ENCODE measurements around the gene GRIK3.

Gene GRIK3

DNA sequence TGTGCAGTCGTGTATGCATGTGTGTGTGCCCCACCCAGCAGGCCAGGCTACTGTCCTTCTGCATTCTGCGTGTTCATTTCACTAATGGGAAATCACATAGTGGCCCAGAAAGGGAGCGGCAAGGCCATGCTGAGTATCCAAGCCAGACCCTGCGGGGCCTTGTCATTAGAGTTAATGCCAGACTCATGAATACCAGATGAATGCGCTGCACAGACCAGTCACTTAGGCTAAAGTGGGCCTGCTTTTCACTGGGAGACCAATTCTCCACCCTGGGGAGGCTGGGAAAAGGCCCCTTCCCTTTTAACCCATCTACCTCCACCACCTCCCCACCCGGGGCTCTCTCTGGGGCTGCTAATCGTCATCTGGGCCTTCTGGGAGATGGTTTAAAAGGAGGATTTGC is 17.0 kb upstream of the GRIK3 start:
- H3K9ac ChIP-seq (ENCODE audit: low read length): no peak overlapping the region
- no peaks in the 10 kb centered on the region for H3K36me3 ChIP-seq (replicated peaks; ENCODE audit: low read depth, low read length)

GRCh38 chr1:37047542-37047941 is 13.2 kb upstream of the GRIK3 start:
- Histone ChIP-seq H4K20me1 (ENCODE audit: insufficient read depth, low read length) (no peaks in the 10 kb centered on the region), H3K4me2 (ENCODE audit: low read length) (no peak overlapping the region), H3K27ac (ENCODE audit: low read length) (no peak overlapping the region), H3K4me3 (ENCODE audit: low read length) (no peak overlapping the region), H3K9ac (ENCODE audit: low read length) (no peak overlapping the region), H3K36me3 (replicated peaks; ENCODE audit: low read depth, low read length) (no peaks in the 10 kb centered on the region), H2AFZ (ENCODE audit: low read depth, low read length) (no peak overlapping the region), H3K4me1 (ENCODE audit: low read length) (no peaks in the 10 kb centered on the region), H3K9me3 (ENCODE audit: insufficient read depth, low read length) (no peaks in the 10 kb centered on the region), H3K27me3 (ENCODE audit: low read depth, low read length) (no peaks in the 10 kb centered on the region), H3K79me2 (ENCODE audit: low read length) (no peaks in the 10 kb centered on the region)
- no peak for TF ChIP-seq EZH2phosphoT487 (IDR thresholded peaks at IDR 0.05; ENCODE audit: low read depth)
- TF ChIP-seq, protein P1, sequence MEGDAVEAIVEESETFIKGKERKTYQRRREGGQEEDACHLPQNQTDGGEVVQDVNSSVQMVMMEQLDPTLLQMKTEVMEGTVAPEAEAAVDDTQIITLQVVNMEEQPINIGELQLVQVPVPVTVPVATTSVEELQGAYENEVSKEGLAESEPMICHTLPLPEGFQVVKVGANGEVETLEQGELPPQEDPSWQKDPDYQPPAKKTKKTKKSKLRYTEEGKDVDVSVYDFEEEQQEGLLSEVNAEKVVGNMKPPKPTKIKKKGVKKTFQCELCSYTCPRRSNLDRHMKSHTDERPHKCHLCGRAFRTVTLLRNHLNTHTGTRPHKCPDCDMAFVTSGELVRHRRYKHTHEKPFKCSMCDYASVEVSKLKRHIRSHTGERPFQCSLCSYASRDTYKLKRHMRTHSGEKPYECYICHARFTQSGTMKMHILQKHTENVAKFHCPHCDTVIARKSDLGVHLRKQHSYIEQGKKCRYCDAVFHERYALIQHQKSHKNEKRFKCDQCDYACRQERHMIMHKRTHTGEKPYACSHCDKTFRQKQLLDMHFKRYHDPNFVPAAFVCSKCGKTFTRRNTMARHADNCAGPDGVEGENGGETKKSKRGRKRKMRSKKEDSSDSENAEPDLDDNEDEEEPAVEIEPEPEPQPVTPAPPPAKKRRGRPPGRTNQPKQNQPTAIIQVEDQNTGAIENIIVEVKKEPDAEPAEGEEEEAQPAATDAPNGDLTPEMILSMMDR (IDR thresholded peaks at IDR 0.05; ENCODE audit: low read depth, low read length): no peak

More for the DNA sequence above, 17.0 kb upstream of the GRIK3 start:
- no peak overlapping the region for H3K4me2 ChIP-seq (ENCODE audit: low read length)
- no peak overlapping the region for H3K27ac ChIP-seq (ENCODE audit: low read length)
- H3K9me3 ChIP-seq (ENCODE audit: insufficient read depth, low read length): no peaks in the 10 kb centered on the region
- H4K20me1 ChIP-seq (ENCODE audit: insufficient read depth, low read length): no peaks in the 10 kb centered on the region
- no peak overlapping the region for H3K4me3 ChIP-seq (ENCODE audit: low read length)
- H3K79me2 ChIP-seq (ENCODE audit: low read length): no peaks in the 10 kb centered on the region
- H3K27me3 ChIP-seq (ENCODE audit: low read depth, low read length): no peaks in the 10 kb centered on the region
- H2AFZ ChIP-seq (ENCODE audit: low read depth, low read length): no peak overlapping the region
- TF ChIP-seq, protein P1 (IDR thresholded peaks at IDR 0.05; ENCODE audit: low read depth, low read length): no peak
- TF ChIP-seq EZH2phosphoT487 (IDR thresholded peaks at IDR 0.05; ENCODE audit: low read depth): no peak
- H3K4me1 ChIP-seq (ENCODE audit: low read length): no peaks in the 10 kb centered on the region

- Histone ChIP-seq H3K9ac (ENCODE audit: low read length) (no peak overlapping the region), H3K4me1 (ENCODE audit: low read length) (no peaks in the 10 kb centered on the region), H4K20me1 (ENCODE audit: insufficient read depth, low read length) (no peaks in the 10 kb centered on the region), H2AFZ (ENCODE audit: low read depth, low read length) (no peak overlapping the region), H3K4me3 (ENCODE audit: low read length) (no peak overlapping the region), H3K79me2 (ENCODE audit: low read length) (no peaks in the 10 kb centered on the region), H3K4me2 (ENCODE audit: low read length) (no peak overlapping the region), H3K36me3 (replicated peaks; ENCODE audit: low read depth, low read length) (no peaks in the 10 kb centered on the region), H3K9me3 (ENCODE audit: insufficient read depth, low read length) (no peaks in the 10 kb centered on the region), H3K27ac (ENCODE audit: low read length) (no peak overlapping the region), H3K27me3 (ENCODE audit: low read depth, low read length) (no peaks in the 10 kb centered on the region)
- no peak for TF ChIP-seq EZH2phosphoT487 (IDR thresholded peaks at IDR 0.05; ENCODE audit: low read depth)
- TF ChIP-seq, protein P1 (IDR thresholded peaks at IDR 0.05; ENCODE audit: low read depth, low read length): no peak
Measured at GRCh38 chr1:37043101-37043500, 8.8 kb upstream of the GRIK3 start.

GRCh38 chr1:37042506-37042905 is 8.2 kb upstream of the GRIK3 start:
- no peaks in the 10 kb centered on the region for H4K20me1 ChIP-seq (ENCODE audit: insufficient read depth, low read length)
- H3K27ac ChIP-seq (ENCODE audit: low read length): no peak overlapping the region
- H3K4me2 ChIP-seq (ENCODE audit: low read length): no peak overlapping the region
- no peak overlapping the region for H2AFZ ChIP-seq (ENCODE audit: low read depth, low read length)
- H3K27me3 ChIP-seq (ENCODE audit: low read depth, low read length): no peaks in the 10 kb centered on the region
- H3K9ac ChIP-seq (ENCODE audit: low read length): no peak overlapping the region
- H3K4me3 ChIP-seq (ENCODE audit: low read length): no peak overlapping the region
- no peaks in the 10 kb centered on the region for H3K36me3 ChIP-seq (replicated peaks; ENCODE audit: low read depth, low read length)
- no peak for TF ChIP-seq EZH2phosphoT487 (IDR thresholded peaks at IDR 0.05; ENCODE audit: low read depth)
- TF ChIP-seq, protein P1 (IDR thresholded peaks at IDR 0.05; ENCODE audit: low read depth, low read length): no peak
- H3K9me3 ChIP-seq (ENCODE audit: insufficient read depth, low read length): no peaks in the 10 kb centered on the region
- H3K4me1 ChIP-seq (ENCODE audit: low read length): no peaks in the 10 kb centered on the region
- no peaks in the 10 kb centered on the region for H3K79me2 ChIP-seq (ENCODE audit: low read length)
